ENCODE measurements around the gene ZNF775.

Gene ZNF775

DNA sequence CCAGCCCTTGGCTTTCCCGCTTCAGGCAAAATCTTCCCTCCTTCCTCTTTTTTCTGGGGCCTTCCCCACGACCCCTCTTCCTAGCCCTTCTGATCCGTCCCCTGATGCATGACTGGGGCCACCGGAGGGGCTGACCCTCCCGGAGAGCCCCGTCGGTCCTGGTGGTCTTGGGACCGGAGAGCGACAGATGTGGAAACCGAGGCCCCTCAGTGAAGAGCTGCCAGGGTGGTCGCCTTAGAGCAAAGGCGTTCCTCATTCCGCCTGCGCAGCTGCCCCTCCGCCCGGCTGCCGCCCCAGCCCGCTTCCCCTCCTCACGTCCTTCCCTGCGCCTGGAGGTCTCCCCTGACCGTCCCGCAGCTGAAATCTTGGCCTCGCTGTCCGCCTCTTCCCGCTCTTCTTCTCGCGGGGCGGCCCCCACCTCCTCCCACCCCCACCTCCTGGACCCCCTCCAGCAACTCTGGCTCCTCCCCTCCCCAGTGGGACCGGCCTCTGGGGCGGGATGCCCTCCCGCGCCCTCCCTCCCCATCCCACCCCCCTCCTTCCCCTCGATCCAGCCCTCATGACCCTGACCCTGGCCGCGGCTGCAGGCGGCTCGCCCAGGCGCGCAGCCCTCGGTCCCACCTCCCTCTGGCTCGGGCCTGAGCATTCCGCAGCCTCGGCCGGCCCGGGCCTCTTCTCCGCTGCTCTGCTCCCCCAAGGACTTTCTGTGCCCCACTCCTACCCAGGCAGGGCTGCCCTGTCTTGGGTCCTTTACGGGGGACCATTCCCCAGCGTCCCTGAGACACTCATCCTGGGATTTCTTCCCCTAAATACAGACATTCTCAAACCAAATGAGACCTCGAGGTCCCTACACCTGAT lies 37.6 kb upstream of the ZNF775 start, which contains the start of gene RARRES2:
RARRES2 (minus strand) TSS at position 367 of the 858 bp plus-strand sequence. CDS start 1,020 bp downstream, outside the sequence.
- H3K4me3 ChIP-seq (replicated peaks; ENCODE audit: low read depth, low read length) = no peak within 1 kb of the TSS
- DNase-seq (ENCODE audit: extremely low read depth, insufficient read length) = no peak
- TF ChIP-seq CTCF (IDR thresholded peaks at IDR 0.05; ENCODE audit: insufficient read depth, low read length, poor library complexity, severe bottlenecking) = no peak
- H3K27me3 ChIP-seq (replicated peaks; ENCODE audit: control insufficient read depth, insufficient read depth, low read length) = no peaks in the 10 kb centered on the region; the same call in 1 of the 2 replicates
- H3K36me3 ChIP-seq (ENCODE audit: control insufficient read depth, insufficient read depth, low read length) = peaks cover 8% of the 10 kb centered on the region

- no peak for DNase-seq (ENCODE audit: extremely low read depth, insufficient read length)
- H3K27me3 ChIP-seq (replicated peaks; ENCODE audit: control insufficient read depth, insufficient read depth, low read length) = no peaks in the 10 kb centered on the region; the same call in 1 of the 2 replicates
- H3K36me3 ChIP-seq (ENCODE audit: control insufficient read depth, insufficient read depth, low read length) = peaks cover 3% of the 10 kb centered on the region
- H3K4me3 ChIP-seq (replicated peaks; ENCODE audit: low read depth, low read length) = no peak overlapping the region
- TF ChIP-seq CTCF (IDR thresholded peaks at IDR 0.05; ENCODE audit: insufficient read depth, low read length, poor library complexity, severe bottlenecking) = no peak
These were observed 37.1 kb upstream of the ZNF775 start for GRCh38 chr7:150342121-150342408.

GRCh38 chr7:150343225-150343624 lies 35.9 kb upstream of the ZNF775 start:
- TF ChIP-seq CTCF (IDR thresholded peaks at IDR 0.05; ENCODE audit: insufficient read depth, low read length, poor library complexity, severe bottlenecking) = no peak
- DNase-seq (ENCODE audit: extremely low read depth, insufficient read length) = no peak
- Histone ChIP-seq H3K27me3 (replicated peaks; ENCODE audit: control insufficient read depth, insufficient read depth, low read length) (no peaks in the 10 kb centered on the region; the same call in 1 of the 2 replicates), H3K4me3 (replicated peaks; ENCODE audit: low read depth, low read length) (no peak overlapping the region), H3K36me3 (ENCODE audit: control insufficient read depth, insufficient read depth, low read length) (no peaks in the 10 kb centered on the region; the same call in 1 of the 2 replicates)

DNA sequence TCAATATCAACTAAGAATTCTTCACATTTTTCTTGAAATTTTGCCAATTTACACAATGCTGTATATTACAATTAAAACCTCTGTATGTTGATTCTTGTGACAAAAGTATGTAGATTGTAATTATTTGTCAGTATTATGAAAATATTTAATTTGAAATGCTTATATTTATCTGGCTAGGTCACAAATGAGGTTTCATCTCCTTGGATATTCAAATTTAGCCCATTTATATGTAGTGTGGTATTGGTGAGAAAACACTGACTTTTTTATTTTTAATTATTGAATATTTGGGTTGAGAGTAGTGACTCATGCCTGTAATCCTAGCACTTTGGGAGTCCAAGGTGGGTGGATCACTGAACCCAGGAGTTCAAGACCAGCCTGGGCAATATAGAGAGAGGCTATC lies 34.8 kb upstream of the ZNF775 start:
- no peak for TF ChIP-seq CTCF (IDR thresholded peaks at IDR 0.05; ENCODE audit: insufficient read depth, low read length, poor library complexity, severe bottlenecking)
- DNase-seq (ENCODE audit: extremely low read depth, insufficient read length) = no peak
- H3K27me3 ChIP-seq (replicated peaks; ENCODE audit: control insufficient read depth, insufficient read depth, low read length) = no peaks in the 10 kb centered on the region; the same call in 1 of the 2 replicates
- no peaks in the 10 kb centered on the region for H3K36me3 ChIP-seq (ENCODE audit: control insufficient read depth, insufficient read depth, low read length)
- H3K4me3 ChIP-seq (replicated peaks; ENCODE audit: low read depth, low read length) = no peak overlapping the region

- Histone ChIP-seq H3K27me3 (replicated peaks; ENCODE audit: control insufficient read depth, insufficient read depth, low read length) (no peaks in the 10 kb centered on the region; the same call in 1 of the 2 replicates), H3K4me3 (replicated peaks; ENCODE audit: low read depth, low read length) (no peak overlapping the region), H3K36me3 (ENCODE audit: control insufficient read depth, insufficient read depth, low read length) (no peaks in the 10 kb centered on the region)
- TF ChIP-seq CTCF (IDR thresholded peaks at IDR 0.05; ENCODE audit: insufficient read depth, low read length, poor library complexity, severe bottlenecking) = no peak
- no peak for DNase-seq (ENCODE audit: extremely low read depth, insufficient read length)
These were observed 34.1 kb upstream of the ZNF775 start for GRCh38 chr7:150345012-150345411.

Measured in GM06990 (cell line).